Muscle of leg (tissue), 11 donors: ENCODE measurements around the gene CERT1. TPM values are rescaled to one million over a fixed set of nuclear protein-coding genes. Genes with fewer than 3 reads are reported as not detected.
"Not testable (repeated sequence)": the region's sequence is repeated elsewhere in the genome, so short reads cannot be mapped to it uniquely, and the experiment has no call there.

Experiments
- DNase-seq: peaks from one replicate; pipeline ENCODE4 v3.0.0; 2013
- H3K27ac ChIP-seq: one replicate; pipeline ENCODE4 v1.5.1; 2013; ENCODE audit warnings: mild to moderate bottlenecking, low read length, control low read depth
- H3K27me3 ChIP-seq: one replicate; pipeline ENCODE4 v1.6.1; 2013; ENCODE audit warnings: low read length; ENCODE audit not compliant: control insufficient read depth, insufficient read depth
- H3K36me3 ChIP-seq: one replicate; pipeline ENCODE4 v1.6.1; 2013; ENCODE audit warnings: low read length; ENCODE audit not compliant: control insufficient read depth, insufficient read depth
- H3K4me1 ChIP-seq: one replicate; pipeline ENCODE4 v1.6.1; 2013; ENCODE audit warnings: low read length; ENCODE audit not compliant: control insufficient read depth, insufficient read depth
- H3K4me3 ChIP-seq: one replicate; pipeline ENCODE4 v1.5.1; 2013; ENCODE audit warnings: low read length, control low read depth
- H3K9me3 ChIP-seq: replicated peaks from 2 replicates; pipeline ENCODE4 v1.6.1; 2013; ENCODE audit warnings: low read depth, low read length; ENCODE audit not compliant: control insufficient read depth
- WGBS: methylation state at CpG from one replicate; pipeline ENCODE4 v1.1.5; 2013; ENCODE audit warnings: missing lambda C conversion rate; ENCODE audit not compliant: insufficient coverage; 5-methylcytosine and 5-hydroxymethylcytosine counted together
- polyA plus RNA-seq, 8 donors: library from polyadenylated mRNA; unstranded; fragments of 120-200 nt; gene quantifications; one replicate each; pipeline versions ENCODE4 v1.2.1 to v1.2.3, GENCODE V29; 2013; ENCODE audit warnings: inconsistent platforms in 1 of 8, low replicate concordance in 1 of 8; ENCODE audit not compliant: insufficient read length in 8 of 8, insufficient read depth in 1 of 8
- total RNA-seq: library from RNA; stranded (reverse); fragments of 120-200 nt; gene quantifications from one replicate; pipeline ENCODE4 v1.2.4, GENCODE V29; 2013

Gene CERT1
- total and polyA plus RNA-seq, 9 donors: 19.6 to 37.5 (median 31.7) TPM

DNA sequence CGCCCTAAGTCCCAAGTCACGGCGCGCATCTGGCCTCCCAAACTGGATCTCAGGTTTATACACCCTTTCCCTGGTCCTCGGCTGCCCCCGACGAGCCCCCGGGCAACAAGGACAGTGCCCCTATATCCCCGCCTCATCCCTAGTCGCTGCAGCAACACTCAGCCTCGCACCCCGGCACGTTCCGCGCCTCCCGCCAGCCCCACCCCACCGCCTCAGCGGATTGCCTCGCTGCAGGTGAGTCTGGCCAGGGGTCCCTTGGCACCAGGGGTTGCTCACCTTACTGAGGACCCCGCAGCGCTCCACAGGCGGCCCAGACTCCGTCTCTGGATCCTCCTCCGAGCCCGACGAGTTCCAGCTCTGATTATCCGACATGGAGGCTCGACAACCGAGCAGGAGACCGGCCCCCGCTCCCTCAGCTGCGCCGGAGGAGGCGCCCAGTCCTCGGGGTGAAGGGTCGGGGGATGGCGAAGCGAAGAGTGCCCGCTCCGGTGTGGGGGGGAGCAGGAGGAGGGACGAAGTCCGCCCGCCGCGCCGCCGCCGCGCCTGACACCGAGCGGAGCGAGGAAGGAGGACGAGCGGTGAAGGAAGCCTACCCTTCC, 494 bp downstream of the CERT1 start:
- H3K4me1 ChIP-seq: peaks cover 4% of the 10 kb centered on the region
- H3K27ac ChIP-seq: peak overlapping the region; percentile 93
- H3K4me3 ChIP-seq: peak overlapping the region; percentile 82
- DNase-seq: peak; percentile 56
- H3K9me3 ChIP-seq: no peaks in the 10 kb centered on the region
- no peaks in the 10 kb centered on the region for H3K36me3 ChIP-seq
- 0% methylated on average over 39 of the region's 54 CpGs for WGBS
- H3K27me3 ChIP-seq: no peaks in the 10 kb centered on the region

- H3K4me3 ChIP-seq: peak overlapping the region; percentile 82
- peak overlapping the region; percentile 93 for H3K27ac ChIP-seq
- no peaks in the 10 kb centered on the region for H3K36me3 ChIP-seq
- H3K9me3 ChIP-seq: no peaks in the 10 kb centered on the region
- WGBS: 0% methylated on average over 13 of the region's 15 CpGs
- H3K4me1 ChIP-seq: peaks cover 4% of the 10 kb centered on the region
- DNase-seq: peak; percentile 68
- H3K27me3 ChIP-seq: no peaks in the 10 kb centered on the region
Observed at GRCh38 chr5:75510417-75510835, 1.0 kb downstream of the CERT1 start.

DNA sequence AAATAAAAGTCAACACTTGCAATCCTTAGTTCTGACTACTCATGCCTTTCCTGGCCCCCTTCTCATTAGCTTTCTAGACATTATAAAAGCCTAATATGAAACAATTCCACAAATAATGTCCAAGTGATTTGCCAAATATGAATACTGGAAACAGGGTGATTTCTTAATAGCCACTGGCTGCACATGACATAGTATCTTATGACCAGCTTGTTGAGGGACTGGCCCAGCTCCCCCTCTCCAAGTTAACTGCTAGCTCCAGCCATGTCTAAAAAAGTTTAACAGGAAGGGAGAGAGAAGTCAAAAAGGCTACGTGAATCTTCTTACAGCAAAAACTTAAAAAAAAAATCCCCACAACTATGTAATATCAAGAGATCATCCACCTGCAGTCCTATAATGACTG, 1.5 kb downstream of the CERT1 start:
- H3K4me3 ChIP-seq: peak overlapping the region; percentile 82
- peak; percentile 66 for DNase-seq
- H3K9me3 ChIP-seq: no peaks in the 10 kb centered on the region
- H3K27ac ChIP-seq: peak overlapping the region; percentile 93
- H3K27me3 ChIP-seq: no peaks in the 10 kb centered on the region
- peaks cover 4% of the 10 kb centered on the region for H3K4me1 ChIP-seq
- WGBS: no CpG with 5 or more reads among the region's 1 CpG
- H3K36me3 ChIP-seq: no peaks in the 10 kb centered on the region

- WGBS: no CpG with 5 or more reads among the region's 4 CpGs
Observed at GRCh38 chr5:75509546-75509945, 1.9 kb downstream of the CERT1 start.

DNA sequence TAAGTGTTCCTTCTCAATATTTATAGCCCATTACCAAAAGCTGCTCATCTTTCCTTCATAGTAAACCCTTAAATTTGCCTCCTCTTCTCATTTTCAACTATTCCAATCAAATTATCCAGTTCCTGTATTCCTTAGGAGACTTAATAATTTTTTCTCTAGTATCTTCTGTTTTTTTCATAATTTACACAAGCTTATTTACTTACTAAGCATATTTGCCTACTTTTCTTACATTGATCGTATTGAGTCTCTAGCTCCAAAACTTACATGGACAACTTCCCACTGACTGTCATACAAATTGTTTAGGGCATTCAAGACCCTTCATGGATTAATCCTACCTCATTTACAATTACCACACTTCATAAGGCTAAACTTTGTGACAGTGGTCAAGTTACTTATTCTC, 3.6 kb downstream of the CERT1 start:
- 100% methylated on average over 1 of the region's 1 CpG for WGBS
- Histone ChIP-seq H3K27ac (no peak overlapping the region), H3K4me1 (peaks cover 4% of the 10 kb centered on the region), H3K9me3 (no peaks in the 10 kb centered on the region), H3K36me3 (no peaks in the 10 kb centered on the region), H3K4me3 (no peak overlapping the region), H3K27me3 (no peaks in the 10 kb centered on the region)
- no peak for DNase-seq

More at GRCh38 chr5:75509546-75509945, 1.9 kb downstream of the CERT1 start:
- Histone ChIP-seq H3K36me3 (no peaks in the 10 kb centered on the region), H3K27ac (no peak overlapping the region), H3K4me1 (peaks cover 4% of the 10 kb centered on the region), H3K9me3 (no peaks in the 10 kb centered on the region), H3K27me3 (no peaks in the 10 kb centered on the region), H3K4me3 (peak overlapping the region; percentile 82)
- no peak for DNase-seq

DNA sequence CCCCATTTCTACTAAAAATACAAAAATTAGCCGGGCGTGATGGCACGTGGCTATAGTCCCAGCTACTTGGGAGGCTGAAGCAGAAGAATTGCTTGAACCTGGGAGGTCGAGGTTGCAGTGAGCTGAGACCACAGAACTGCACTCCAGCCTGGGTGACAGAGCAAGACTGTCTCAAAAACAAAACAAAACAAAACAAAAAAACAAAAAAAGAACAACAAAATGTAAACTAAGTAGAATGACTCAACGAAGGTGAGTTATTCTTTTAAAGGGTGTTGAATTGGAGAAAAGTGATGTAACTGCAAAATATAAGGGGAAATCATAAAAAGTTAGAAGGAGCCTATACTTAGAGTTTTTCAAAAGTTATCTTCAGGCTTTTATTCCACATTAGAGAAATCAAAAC, 6.3 kb downstream of the CERT1 start:
- DNase-seq, H3K36me3 ChIP-seq, H3K4me1 ChIP-seq, H3K27ac ChIP-seq, H3K4me3 ChIP-seq, H3K9me3 ChIP-seq, H3K27me3 ChIP-seq: not testable (repeated sequence)
- no CpG with 5 or more reads among the region's 5 CpGs for WGBS

GRCh38 chr5:75498875-75499274, 12.6 kb downstream of the CERT1 start:
- not testable (repeated sequence) for H3K4me3 ChIP-seq, H3K9me3 ChIP-seq, DNase-seq, H3K4me1 ChIP-seq, H3K27ac ChIP-seq, H3K27me3 ChIP-seq
- H3K36me3 ChIP-seq: peaks cover 18% of the 10 kb centered on the region
- 90% methylated on average over 1 of the region's 1 CpG for WGBS

GRCh38 chr5:75498208-75498777, 13.1 kb downstream of the CERT1 start:
- no peak for DNase-seq
- H3K4me3 ChIP-seq: no peak overlapping the region
- 100% methylated on average over 4 of the region's 7 CpGs for whole genome bisulfite sequencing

DNA sequence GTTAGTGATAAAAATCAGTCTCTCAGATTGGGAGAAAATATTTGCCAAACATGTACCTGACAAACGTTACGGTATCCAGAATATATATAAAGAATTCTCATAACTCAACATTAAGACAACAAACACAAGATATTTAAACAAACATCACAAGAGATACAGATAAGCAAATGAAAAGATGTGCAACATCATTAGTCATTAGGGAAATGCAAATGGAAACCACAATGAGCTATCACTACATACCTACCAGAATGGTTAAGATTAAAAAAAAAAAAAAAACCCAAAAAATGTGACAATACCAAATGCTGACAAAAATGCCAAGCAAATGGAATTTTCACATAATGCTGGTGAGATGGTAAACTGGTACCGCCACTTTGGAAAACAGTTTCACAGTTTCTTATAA, 15.4 kb downstream of the CERT1 start:
- no peak overlapping the region for H3K4me3 ChIP-seq
- DNase-seq: no peak
- no peaks in the 10 kb centered on the region for H3K27me3 ChIP-seq
- no peak overlapping the region for H3K27ac ChIP-seq
- WGBS: no CpG with 5 or more reads among the region's 3 CpGs
- no peaks in the 10 kb centered on the region for H3K4me1 ChIP-seq
- no peaks in the 10 kb centered on the region for H3K9me3 ChIP-seq
- H3K36me3 ChIP-seq: peaks cover 23% of the 10 kb centered on the region

More at GRCh38 chr5:75498208-75498777, 13.1 kb downstream of the CERT1 start:
- Histone ChIP-seq H3K36me3 (peaks cover 18% of the 10 kb centered on the region), H3K9me3 (no peaks in the 10 kb centered on the region), H3K4me1 (no peaks in the 10 kb centered on the region), H3K27ac (no peak overlapping the region), H3K27me3 (no peaks in the 10 kb centered on the region)

- H3K27ac ChIP-seq: no peak overlapping the region
- peaks cover 6% of the 10 kb centered on the region for H3K36me3 ChIP-seq
- no peaks in the 10 kb centered on the region for H3K27me3 ChIP-seq
- no peak overlapping the region for H3K4me3 ChIP-seq
- WGBS: no CpG with 5 or more reads among the region's 2 CpGs
- H3K4me1 ChIP-seq: no peaks in the 10 kb centered on the region
- DNase-seq: no peak
- H3K9me3 ChIP-seq: peaks cover 9% of the 10 kb centered on the region
Observed at GRCh38 chr5:75491621-75492020, 19.8 kb downstream of the CERT1 start.
